GM19463 (cell line): ENCODE measurements around the gene C14orf132.

Experiments
- ATAC-seq: cut with Tn5 transposase; IDR thresholded peaks from one replicate; pipeline ENCODE4 v1.9.1; 2021; ENCODE audit warnings: mild to moderate bottlenecking, moderate library complexity; ENCODE audit not compliant: unreplicated experiment

Gene C14orf132

GRCh38 chr14:96039633-96040311 is 610 bp downstream of the C14orf132 start:
- no peak for ATAC-seq

DNA sequence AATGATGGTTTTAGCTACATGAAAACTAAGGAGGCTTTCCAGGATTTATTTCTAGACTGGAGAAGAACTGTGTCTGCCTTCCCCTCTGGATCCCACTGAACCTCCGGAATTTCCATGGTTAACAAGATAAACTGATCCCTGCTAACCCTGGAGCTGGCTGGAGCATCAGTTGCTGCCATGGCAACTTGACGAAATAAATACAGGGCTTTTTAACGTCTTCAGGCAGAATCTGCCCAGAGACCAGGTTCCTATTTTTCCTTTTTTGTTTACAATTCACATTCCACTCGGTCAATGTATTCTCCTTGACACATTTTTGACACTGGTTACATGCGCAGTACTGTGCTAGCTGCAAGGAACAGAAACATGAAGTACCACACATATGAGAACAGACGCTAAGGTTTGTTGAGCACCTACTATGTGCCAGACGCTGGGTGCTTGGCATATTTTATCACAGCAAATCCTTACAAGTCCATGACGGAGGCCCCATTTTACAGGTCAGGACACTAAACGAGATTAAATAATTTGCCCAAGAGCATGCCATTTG is 1.7 kb downstream of the C14orf132 start:
- no peak for ATAC-seq

- no peak for ATAC-seq
Observed at GRCh38 chr14:96042248-96042930, 3.2 kb downstream of the C14orf132 start.

DNA sequence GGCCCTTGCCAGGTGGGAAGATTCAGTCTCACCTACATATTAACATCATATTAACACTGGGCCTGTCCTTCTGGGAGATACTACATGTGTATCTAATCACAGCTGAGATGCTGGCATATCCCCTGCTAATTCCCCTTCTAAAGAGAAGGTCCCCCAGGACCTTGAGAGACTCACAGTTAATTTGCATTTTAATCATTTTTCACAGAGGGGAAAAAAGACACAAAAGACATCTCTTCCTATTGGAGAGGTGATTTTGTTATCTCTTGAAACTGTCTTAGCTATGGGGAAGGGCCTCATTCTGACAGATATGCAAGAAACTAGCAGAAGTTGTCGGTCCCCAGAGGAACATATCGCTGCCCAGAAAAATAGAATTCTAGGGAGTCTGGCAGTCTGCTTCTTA is 7.5 kb downstream of the C14orf132 start:
- no peak for ATAC-seq

- ATAC-seq, result no peak
Observed at GRCh38 chr14:96047101-96047500, 7.9 kb downstream of the C14orf132 start.

DNA sequence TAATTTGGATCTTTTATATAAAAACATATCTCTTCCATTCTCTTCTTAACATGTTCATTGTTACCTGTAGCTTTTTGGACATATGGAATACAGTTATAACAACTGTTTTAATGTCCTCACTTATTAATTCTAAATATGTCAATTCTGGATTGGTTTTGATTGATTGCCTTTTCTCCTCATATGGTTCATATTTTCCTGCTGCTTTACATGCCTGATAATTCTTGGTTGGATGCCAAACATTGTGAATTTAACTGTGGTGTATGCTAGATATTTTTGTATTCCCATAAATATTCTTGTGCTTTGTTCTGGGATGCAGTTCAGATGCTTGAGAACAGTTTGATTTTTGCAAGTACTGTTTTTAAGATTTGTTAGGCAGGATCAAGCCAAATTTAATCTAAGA is 10.8 kb downstream of the C14orf132 start:
- no peak for ATAC-seq

DNA sequence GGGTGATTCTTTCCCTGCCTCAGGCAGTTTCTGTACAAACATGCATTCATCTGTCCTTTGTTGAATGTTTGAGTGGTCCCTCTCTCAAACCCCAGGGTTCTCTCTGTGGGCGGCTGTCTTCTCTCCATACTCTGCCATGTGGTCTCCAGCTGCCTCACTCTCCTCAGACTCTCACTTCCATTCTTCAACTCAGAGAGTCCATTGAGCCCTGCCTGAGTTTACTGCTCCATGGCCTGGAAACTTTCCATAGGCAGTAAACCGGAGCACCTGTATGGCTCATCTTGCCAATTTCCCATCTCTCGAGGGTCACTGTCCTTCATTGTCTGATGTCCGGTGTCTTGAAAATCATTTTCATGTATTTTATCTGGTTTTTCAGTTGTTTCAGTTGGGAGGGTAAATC is 11.3 kb downstream of the C14orf132 start:
- no peak for ATAC-seq

GRCh38 chr14:96051231-96051630 is 12.1 kb downstream of the C14orf132 start:
- ATAC-seq, result no peak

DNA sequence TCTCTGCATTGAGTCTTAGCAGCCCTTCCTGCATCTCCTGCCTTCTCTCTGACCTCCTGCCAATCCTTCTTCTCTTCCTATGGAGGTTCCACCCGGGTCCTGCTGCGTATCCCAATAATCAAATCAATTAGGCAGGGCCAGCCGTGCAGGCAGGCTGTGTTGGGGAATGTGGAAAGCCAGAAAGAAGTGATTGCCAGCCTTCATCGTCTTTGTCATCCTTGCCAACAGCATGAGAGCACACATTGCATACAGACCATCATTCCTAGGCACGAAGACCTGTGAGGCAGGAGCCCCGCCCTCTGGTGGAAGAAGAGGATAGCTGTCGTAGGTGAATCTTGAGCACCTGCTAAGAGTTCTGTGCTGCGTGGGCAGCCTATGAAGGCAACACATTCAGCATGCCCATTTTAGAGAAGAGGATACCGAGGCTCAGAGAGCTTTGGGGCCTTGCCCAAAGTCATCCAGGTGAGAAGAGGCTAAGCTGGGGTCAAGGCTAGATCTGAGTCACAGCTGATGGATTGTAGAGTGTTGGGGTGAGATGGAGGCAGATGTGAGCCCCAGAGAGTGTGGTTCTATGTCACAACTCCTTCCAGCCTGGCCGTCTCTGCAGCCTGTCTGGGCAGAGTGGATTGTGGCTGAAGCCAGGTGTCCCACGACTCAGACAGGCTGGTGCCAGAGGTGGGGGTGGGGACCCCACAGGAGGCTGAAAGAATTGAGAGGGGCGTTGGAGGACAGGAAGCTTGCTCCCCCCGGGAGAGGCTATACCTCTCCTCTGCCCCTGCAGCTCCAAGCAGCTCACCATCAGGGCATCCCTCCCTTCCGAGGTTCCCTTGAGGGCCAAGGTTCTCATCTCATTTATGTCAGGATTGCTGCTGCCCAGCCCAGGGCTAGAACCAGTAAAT is 12.7 kb downstream of the C14orf132 start:
- peak; percentile 44 for ATAC-seq

- no peak for ATAC-seq
Observed at GRCh38 chr14:96052541-96053247, 13.5 kb downstream of the C14orf132 start.

DNA sequence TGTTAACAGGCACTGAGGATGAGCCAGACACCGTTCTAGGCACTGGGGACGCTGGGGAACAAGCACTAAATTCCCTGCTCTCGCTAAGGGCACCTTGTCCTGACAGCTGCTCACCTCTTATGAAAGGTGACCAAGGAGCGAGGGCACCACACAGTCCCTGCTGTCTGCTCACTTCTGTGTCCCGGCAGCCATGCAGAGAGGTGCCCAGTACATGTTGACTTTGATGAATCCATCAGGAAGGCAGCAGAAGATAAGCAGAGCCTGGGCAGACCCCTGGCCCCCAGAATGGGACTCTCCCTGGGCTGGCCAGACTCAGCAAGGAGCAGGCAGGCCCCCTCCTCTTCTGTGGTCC is 14.1 kb downstream of the C14orf132 start:
- ATAC-seq, result no peak

DNA sequence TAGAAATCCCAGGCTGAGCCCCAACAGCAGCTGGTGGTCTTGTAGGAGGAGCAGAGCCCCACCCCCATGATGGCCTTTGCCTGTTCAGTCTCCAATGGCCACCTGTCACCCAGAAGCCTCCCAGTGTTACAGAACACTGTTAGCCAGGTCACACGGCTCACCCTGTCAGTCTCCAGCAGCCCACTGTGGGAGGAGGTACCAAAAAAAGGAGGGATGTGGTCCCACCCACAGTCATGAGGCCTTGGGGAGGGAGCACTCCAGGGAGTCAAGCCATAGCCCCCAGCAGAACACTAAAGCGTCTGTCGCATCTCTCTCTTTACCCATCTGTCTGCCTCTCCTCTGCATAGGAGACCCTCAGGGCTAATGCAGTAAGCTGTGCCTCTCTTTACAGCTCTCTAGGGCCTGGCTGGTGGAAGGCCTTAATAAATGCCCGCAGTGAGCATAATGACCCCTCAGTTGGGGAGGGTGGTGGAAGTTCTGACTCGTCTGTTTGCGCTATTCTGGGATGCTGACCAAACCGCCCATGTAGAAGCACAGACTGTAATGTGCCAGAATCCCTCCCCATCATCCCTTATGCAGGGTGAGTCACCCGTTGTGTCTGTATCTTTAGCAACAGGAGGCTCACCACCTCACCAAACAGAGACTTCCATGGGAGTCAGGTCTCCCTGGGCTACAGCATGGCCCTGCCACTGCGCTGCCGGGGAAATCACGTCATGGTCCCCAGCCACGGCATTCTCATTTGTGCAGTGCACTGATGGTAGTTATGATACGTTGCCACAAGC is 14.6 kb downstream of the C14orf132 start:
- no peak for ATAC-seq

DNA sequence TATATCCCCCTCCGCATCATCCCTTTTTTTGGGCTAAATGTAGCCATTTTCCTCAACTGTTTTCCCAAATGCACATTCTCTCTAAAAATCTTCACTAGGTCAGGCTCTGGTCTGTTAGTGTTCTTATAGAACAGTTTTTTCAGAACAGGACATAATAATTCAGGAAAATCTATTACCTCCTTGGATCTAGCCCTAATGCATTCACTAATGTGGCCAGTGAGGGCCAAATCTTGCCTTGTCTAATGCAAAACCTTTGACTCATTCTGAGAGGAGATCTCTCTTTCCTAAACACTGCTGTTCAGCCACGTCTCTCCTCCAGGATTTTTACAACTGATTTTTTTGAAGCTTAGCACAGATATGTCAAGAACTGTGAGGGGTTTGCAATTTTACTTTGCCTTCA is 15.5 kb downstream of the C14orf132 start:
- ATAC-seq, result no peak

GRCh38 chr14:96055065-96055752 is 16.0 kb downstream of the C14orf132 start:
- no peak for ATAC-seq

DNA sequence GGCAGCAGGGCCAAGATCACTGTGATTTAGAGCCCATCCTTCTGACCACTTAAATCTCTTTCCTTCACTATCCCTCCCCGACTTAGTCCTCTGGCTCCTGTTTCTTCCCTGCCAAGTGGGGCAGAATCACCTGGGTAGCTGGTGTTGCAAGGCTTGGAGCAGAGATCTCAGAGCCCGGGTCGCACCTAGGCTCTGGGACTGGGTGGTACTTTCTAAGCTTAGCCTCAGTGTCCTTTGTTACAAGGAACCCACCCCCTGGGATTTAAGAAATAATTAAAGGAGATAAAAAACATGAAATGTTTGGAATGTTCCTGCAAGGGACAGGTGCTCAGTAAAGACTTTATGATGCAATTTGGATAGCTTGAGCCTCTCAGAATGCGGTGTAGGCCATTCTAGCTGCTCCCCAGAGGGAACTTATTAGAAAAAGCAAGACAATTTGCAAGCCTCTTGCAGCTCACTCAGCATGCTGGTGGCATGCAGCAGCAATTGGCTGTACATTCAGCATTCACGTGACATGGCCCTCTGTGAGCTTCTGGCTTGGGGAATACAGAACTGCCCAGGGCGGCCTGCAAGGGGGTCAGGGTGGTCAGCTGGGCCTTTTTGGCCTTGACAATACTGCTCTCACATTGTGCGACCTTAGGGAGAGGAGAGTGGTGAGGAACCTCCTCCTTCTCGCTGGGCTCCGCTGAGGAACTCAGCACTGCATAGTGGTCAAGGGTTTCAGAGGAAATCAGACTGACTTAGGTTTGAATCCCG is 16.8 kb downstream of the C14orf132 start:
- ATAC-seq, result no peak

- no peak for ATAC-seq
Observed at GRCh38 chr14:96056509-96057422, 17.6 kb downstream of the C14orf132 start.

DNA sequence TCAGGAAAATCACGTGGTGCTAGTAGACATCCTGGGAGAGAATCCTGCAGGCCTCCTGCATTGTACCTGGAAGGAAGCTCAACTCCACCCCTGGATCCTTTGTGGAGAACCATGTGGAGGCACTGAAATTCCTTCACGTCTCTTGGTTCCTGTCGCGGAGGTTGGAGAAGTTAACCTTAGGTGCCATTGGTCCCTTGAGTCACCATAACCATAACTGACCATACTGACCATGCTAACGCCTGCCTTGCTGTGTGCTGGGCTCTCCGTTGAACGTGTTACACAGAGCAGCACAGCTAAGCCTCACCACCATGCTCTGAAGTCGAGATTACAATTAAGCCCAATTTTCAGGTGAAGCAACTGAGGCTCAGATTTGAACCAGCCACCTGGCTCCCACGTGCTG is 18.6 kb downstream of the C14orf132 start:
- ATAC-seq, result no peak
